Upper lobe of right lung (tissue), 1 donor: Measurements from ENCODE around the gene DLD. TPM values are rescaled to one million over a fixed set of nuclear protein-coding genes. Genes with fewer than 3 reads are reported as not detected.

Experiments used
- ATAC-seq: fragments of 200-7000 bp; cut with Tn5 transposase; one replicate; pipeline ENCODE4 v1.9.1; 2020; ENCODE audit warnings: mild to moderate bottlenecking, moderate library complexity
- DNase-seq: peaks from one replicate; pipeline ENCODE4 v3.0.0-alpha.2; 2020
- H3K27ac ChIP-seq: fragments of 200-600 bp; one replicate; pipeline ENCODE4 v1.8.0; 2022
- H3K27me3 ChIP-seq: fragments of 200-600 bp; one replicate; pipeline ENCODE4 v1.8.0; 2022; ENCODE audit warnings: mild to moderate bottlenecking
- H3K36me3 ChIP-seq: fragments of 200-600 bp; one replicate; pipeline ENCODE4 v1.8.0; 2022
- H3K4me1 ChIP-seq: fragments of 200-600 bp; one replicate; pipeline ENCODE4 v1.8.0; 2022
- H3K4me3 ChIP-seq: fragments of 200-600 bp; one replicate; pipeline ENCODE4 v1.8.0; 2022; ENCODE audit warnings: mild to moderate bottlenecking
- H3K9me3 ChIP-seq: fragments of 200-600 bp; one replicate; pipeline ENCODE4 v1.8.0; 2022
- intact Hi-C: fragments of 100-400 bp; cut with DNase I; formaldehyde crosslinking; loops from one replicate; pipeline ENCODE4 v1.11.0; 2022
- total RNA-seq: library from RNA; stranded (reverse); fragmentation: NEBNext Ultra II Directional; extraction: Animal tissue kit (Norgen Biotek cat#: 25700); gene quantifications from one replicate; pipeline ENCODE4 v1.2.1, GENCODE V29; 2021
- TF ChIP-seq, protein P1 (sequence below): fragments of 200-600 bp; IDR thresholded peaks from one replicate; pipeline ENCODE4 v1.8.0; 2022; ENCODE audit warnings: antibody characterized with exemption
- donor health status: DM: no; HTN: yes; CAD: no; lungs with severe emphysema.

Gene DLD
- total RNA-seq, 1 donor from 2014 or later, result 65.6 TPM

GRCh38 chr7:107850216-107850615 lies 40.8 kb upstream of the DLD start:
- no peak for ATAC-seq
- Histone ChIP-seq H3K36me3 (no peaks in the 10 kb centered on the region), H3K27me3 (no peaks in the 10 kb centered on the region), H3K4me3 (no peak overlapping the region), H3K4me1 (no peaks in the 10 kb centered on the region), H3K27ac (no peak overlapping the region), H3K9me3 (no peaks in the 10 kb centered on the region)
- intact Hi-C loops, result no loop called here
- TF ChIP-seq, protein P1, sequence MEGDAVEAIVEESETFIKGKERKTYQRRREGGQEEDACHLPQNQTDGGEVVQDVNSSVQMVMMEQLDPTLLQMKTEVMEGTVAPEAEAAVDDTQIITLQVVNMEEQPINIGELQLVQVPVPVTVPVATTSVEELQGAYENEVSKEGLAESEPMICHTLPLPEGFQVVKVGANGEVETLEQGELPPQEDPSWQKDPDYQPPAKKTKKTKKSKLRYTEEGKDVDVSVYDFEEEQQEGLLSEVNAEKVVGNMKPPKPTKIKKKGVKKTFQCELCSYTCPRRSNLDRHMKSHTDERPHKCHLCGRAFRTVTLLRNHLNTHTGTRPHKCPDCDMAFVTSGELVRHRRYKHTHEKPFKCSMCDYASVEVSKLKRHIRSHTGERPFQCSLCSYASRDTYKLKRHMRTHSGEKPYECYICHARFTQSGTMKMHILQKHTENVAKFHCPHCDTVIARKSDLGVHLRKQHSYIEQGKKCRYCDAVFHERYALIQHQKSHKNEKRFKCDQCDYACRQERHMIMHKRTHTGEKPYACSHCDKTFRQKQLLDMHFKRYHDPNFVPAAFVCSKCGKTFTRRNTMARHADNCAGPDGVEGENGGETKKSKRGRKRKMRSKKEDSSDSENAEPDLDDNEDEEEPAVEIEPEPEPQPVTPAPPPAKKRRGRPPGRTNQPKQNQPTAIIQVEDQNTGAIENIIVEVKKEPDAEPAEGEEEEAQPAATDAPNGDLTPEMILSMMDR, result no peak
- no peak for DNase-seq

DNA sequence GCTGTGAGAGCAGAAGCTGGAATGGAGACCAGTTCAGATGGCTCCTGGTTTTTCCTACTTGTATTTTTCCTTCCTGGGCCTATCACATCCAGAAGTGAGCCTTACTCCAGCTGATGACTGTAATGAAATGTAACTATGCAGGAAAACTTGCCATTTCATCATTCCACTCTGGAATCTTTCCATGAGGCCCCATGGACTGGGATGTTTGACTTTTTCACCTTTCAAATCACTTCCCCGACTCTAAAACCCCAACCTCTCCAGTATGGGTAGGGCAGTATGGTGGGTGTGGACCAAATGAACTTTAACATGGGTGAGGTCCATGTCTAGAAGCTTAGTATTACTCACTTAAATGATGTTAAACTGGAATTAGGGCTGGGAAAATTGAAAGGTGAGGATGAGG lies 40.3 kb upstream of the DLD start:
- no peak for DNase-seq
- no peaks in the 10 kb centered on the region for H3K27me3 ChIP-seq
- no peak overlapping the region for H3K4me3 ChIP-seq
- TF ChIP-seq, protein P1, result no peak
- H3K36me3 ChIP-seq, result no peaks in the 10 kb centered on the region
- intact Hi-C loops, result no loop called here
- H3K4me1 ChIP-seq, result no peaks in the 10 kb centered on the region
- no peak for ATAC-seq
- no peak overlapping the region for H3K27ac ChIP-seq
- no peaks in the 10 kb centered on the region for H3K9me3 ChIP-seq

DNA sequence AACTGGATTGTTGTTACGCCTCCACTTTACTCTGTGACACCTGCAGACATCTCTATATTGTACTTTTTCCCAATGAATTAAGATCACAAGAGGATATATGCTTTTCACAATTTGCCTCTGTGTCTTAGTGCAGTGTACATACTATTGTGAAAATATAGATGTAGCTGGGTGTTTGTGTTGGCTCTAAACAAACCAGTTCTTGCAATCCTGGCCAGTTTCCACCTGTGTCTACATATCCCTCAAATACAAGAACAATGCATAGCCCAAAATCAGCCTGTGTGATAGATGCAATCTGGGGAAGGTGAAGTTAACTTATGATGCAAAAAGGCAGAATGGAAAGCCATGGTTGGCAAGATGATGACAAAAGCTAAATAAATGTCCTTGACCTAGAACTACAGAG lies 36.5 kb upstream of the DLD start:
- no peaks in the 10 kb centered on the region for H3K27me3 ChIP-seq
- H3K4me1 ChIP-seq, result peaks cover 9% of the 10 kb centered on the region
- DNase-seq (no peak), ATAC-seq (no peak)
- H3K4me3 ChIP-seq, result no peak overlapping the region
- H3K9me3 ChIP-seq, result no peaks in the 10 kb centered on the region
- H3K27ac ChIP-seq, result no peak overlapping the region
- H3K36me3 ChIP-seq, result no peaks in the 10 kb centered on the region
- TF ChIP-seq, protein P1, result no peak
- intact Hi-C loops, result no loop called here

DNA sequence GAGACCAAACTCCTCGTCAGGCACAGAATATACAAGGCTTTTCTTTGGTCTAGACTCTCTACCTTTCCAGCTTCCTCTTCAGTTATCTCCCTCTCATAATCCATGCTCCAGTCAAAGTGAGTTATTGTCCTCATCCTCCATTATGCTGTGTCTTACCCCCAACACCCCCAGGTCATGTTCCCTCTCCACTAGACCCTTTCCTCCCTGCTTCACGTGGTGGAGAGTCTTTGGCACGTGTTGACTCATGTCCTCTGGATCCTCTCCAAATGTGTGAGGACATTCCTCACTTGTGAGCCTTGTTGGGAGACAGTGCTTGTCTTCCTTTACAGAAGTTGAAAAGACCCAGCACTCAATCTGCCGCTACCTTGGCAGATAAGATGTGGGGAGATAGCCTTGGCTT lies 36.0 kb upstream of the DLD start:
- no peaks in the 10 kb centered on the region for H3K9me3 ChIP-seq
- no peak for DNase-seq
- intact Hi-C loops, result no loop called here
- no peak overlapping the region for H3K4me3 ChIP-seq
- H3K36me3 ChIP-seq, result no peaks in the 10 kb centered on the region
- H3K4me1 ChIP-seq, result peaks cover 9% of the 10 kb centered on the region
- no peak overlapping the region for H3K27ac ChIP-seq
- TF ChIP-seq, protein P1, result no peak
- no peaks in the 10 kb centered on the region for H3K27me3 ChIP-seq
- ATAC-seq, result peak; percentile 19

- peak; percentile 49 for ATAC-seq
- Histone ChIP-seq H3K27me3 (no peaks in the 10 kb centered on the region), H3K4me1 (peaks cover 9% of the 10 kb centered on the region), H3K27ac (no peak overlapping the region), H3K9me3 (no peaks in the 10 kb centered on the region), H3K4me3 (no peak overlapping the region), H3K36me3 (no peaks in the 10 kb centered on the region)
- TF ChIP-seq, protein P1, result no peak
- no peak for DNase-seq
- intact Hi-C loops, result no loop called here
Measured at GRCh38 chr7:107856806-107857540, 34.0 kb upstream of the DLD start.

DNA sequence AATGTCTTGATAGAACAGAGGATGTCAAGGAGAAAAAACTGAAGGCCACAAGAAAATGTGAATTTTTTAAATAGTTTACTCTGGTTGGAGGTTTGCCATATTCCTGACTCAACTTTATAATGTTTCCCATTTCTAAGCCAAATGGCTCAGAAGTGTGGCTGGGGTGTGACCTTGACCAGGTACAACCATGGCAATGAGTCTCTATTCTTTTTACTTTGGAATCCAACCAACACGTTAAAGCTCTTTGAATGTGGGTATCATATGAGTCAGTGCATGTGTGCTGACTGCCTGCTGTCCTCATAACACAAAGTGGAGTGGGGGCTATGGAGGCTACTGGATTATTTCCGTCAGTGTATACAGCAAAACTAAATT lies 33.5 kb upstream of the DLD start:
- H3K27me3 ChIP-seq, result no peaks in the 10 kb centered on the region
- intact Hi-C loops, result no loop called here
- DNase-seq (no peak), ATAC-seq (no peak)
- H3K9me3 ChIP-seq, result no peaks in the 10 kb centered on the region
- no peak overlapping the region for H3K4me3 ChIP-seq
- H3K36me3 ChIP-seq, result no peaks in the 10 kb centered on the region
- H3K27ac ChIP-seq, result no peak overlapping the region
- TF ChIP-seq, protein P1, result no peak
- H3K4me1 ChIP-seq, result peaks cover 9% of the 10 kb centered on the region
